HepG2 (cell line): ENCODE results near the gene NARF. TPM values are rescaled to one million over a fixed set of nuclear protein-coding genes. Genes with fewer than 3 reads are reported as not detected.

Experiments used
- AKAP8 ChIP-seq: sonication (generic); formaldehyde crosslinking; IDR thresholded peaks from 2 replicates; pipeline ENCODE4 v1.5.1; 2020; ENCODE audit warnings: mild to moderate bottlenecking, missing genetic modification reagents
- DMAP1 ChIP-seq: IDR thresholded peaks from 2 replicates; pipeline ENCODE4 v1.6.1; 2016
- FIP1L1 ChIP-seq: fragments of 200-400 bp; formaldehyde crosslinking; IDR thresholded peaks from 2 replicates; pipeline ENCODE4 v1.6.1; 2018; ENCODE audit warnings: low read depth, mild to moderate bottlenecking, low read length, moderate library complexity, borderline replicate concordance; ENCODE audit not compliant: insufficient read depth
- HCFC1 ChIP-seq: fragments of 150-350 bp; IDR thresholded peaks from 2 replicates; pipeline ENCODE4 v1.6.1; 2014; ENCODE audit warnings: low read depth, low read length
- HMGA1 ChIP-seq: sonication (generic); formaldehyde crosslinking; conservative IDR thresholded peaks from 2 replicates; pipeline ENCODE4 v1.4.0; 2020; ENCODE audit warnings: missing genetic modification reagents
- KLF9 ChIP-seq: IDR thresholded peaks from 2 replicates; pipeline ENCODE4 v1.6.1; 2016; ENCODE audit warnings: low read depth
- MIER3 ChIP-seq: IDR thresholded peaks from 2 replicates; pipeline ENCODE4 v1.6.1; 2016; ENCODE audit warnings: missing compliant biosample characterization, borderline replicate concordance
- MTF2 ChIP-seq: sonication (generic); formaldehyde crosslinking; IDR thresholded peaks from 2 replicates; pipeline ENCODE4 v1.5.0; 2020; ENCODE audit warnings: missing genetic modification reagents, borderline replicate concordance
- NCOA5 ChIP-seq: sonication (generic); formaldehyde crosslinking; IDR thresholded peaks from 2 replicates; pipeline ENCODE4 v1.4.0; 2020; ENCODE audit warnings: missing genetic modification reagents
- SALL1 ChIP-seq: sonication (generic); formaldehyde crosslinking; IDR thresholded peaks from 2 replicates; pipeline ENCODE4 v1.8.0; 2022; ENCODE audit warnings: mild to moderate bottlenecking, missing genetic modification reagents
- SMYD3 ChIP-seq: sonication (generic); formaldehyde crosslinking; IDR thresholded peaks from 2 replicates; pipeline ENCODE4 v1.8.1; 2023; ENCODE audit warnings: mild to moderate bottlenecking, missing genetic modification reagents
- SP5 ChIP-seq: IDR thresholded peaks from 2 replicates; pipeline ENCODE4 v1.6.1; 2016; ENCODE audit warnings: low read depth, borderline replicate concordance
- SYNCRIP ChIP-seq: fragments of 200-400 bp; formaldehyde crosslinking; IDR thresholded peaks from 2 replicates; pipeline ENCODE4 v1.6.1; 2018; ENCODE audit warnings: mild to moderate bottlenecking, low read depth, low read length; ENCODE audit not compliant: insufficient read depth
- TBX3 ChIP-seq: fragments of 450-650 bp; IDR thresholded peaks from 2 replicates; pipeline ENCODE4 v1.6.1; 2017; ENCODE audit warnings: antibody characterized with exemption, mild to moderate bottlenecking, inconsistent platforms, borderline replicate concordance
- ZFAT ChIP-seq: sonication (generic); formaldehyde crosslinking; conservative IDR thresholded peaks from 2 replicates; pipeline ENCODE4 v1.8.1; 2023; ENCODE audit warnings: missing genetic modification reagents, inconsistent platforms
- ZNF136 ChIP-seq: sonication (generic); formaldehyde crosslinking; IDR thresholded peaks from 2 replicates; pipeline ENCODE4 v1.8.1; 2022; ENCODE audit warnings: low read depth, mild to moderate bottlenecking, moderate library complexity, missing genetic modification reagents
- ZNF143 ChIP-seq: sonication (generic); formaldehyde crosslinking; IDR thresholded peaks from 2 replicates; pipeline ENCODE4 v1.4.0; 2020; ENCODE audit warnings: missing genetic modification reagents
- ZNF30 ChIP-seq: sonication (generic); formaldehyde crosslinking; IDR thresholded peaks from 2 replicates; pipeline ENCODE4 v1.5.0; 2020; ENCODE audit warnings: mild to moderate bottlenecking, missing genetic modification reagents
- ZNF530 ChIP-seq: sonication (generic); formaldehyde crosslinking; IDR thresholded peaks from 2 replicates; pipeline ENCODE4 v1.5.0; 2020; ENCODE audit warnings: low read depth, mild to moderate bottlenecking, missing genetic modification reagents
- ZNF614 ChIP-seq: IDR thresholded peaks from 2 replicates; pipeline ENCODE4 v1.6.1; 2018; ENCODE audit warnings: missing biosample characterization, missing genetic modification reagents, inconsistent platforms, borderline replicate concordance
- ZNF639 ChIP-seq: conservative IDR thresholded peaks from 2 replicates; pipeline ENCODE4 v1.6.1; 2018; ENCODE audit warnings: missing genetic modification reagents
- ZNF839 ChIP-seq: sonication (generic); formaldehyde crosslinking; IDR thresholded peaks from 2 replicates; pipeline ENCODE4 v1.4.0; 2020; ENCODE audit warnings: missing genetic modification reagents, mild to moderate bottlenecking, borderline replicate concordance
- ZNF891 ChIP-seq: sonication (generic); formaldehyde crosslinking; IDR thresholded peaks from 2 replicates; pipeline ENCODE4 v1.5.0; 2020; ENCODE audit warnings: mild to moderate bottlenecking, missing genetic modification reagents
- polyA plus RNA-seq, 8 experiments: library from polyadenylated mRNA; depleted of rRNA in 3 of 8; stranded (reverse) in 7 of 8; unstranded in 1 of 8; fragments of >200 nt; fragmentation: Illumina TruSeq in 4 of 8; extraction: Trizol in 4 of 8; gene quantifications; 2 replicates each; pipeline versions ENCODE4 v1.2.1 to v1.2.3, GENCODE V29; 2011 to 2016; ENCODE audit warnings: low read depth in 4 of 8, missing spikeins in 1 of 8, mixed read lengths in 1 of 8; ENCODE audit not compliant: insufficient read depth in 1 of 8
- total RNA-seq, 5 experiments: library from RNA; depleted of rRNA; stranded (reverse); fragments of >200 nt; fragmentation: Illumina TruSeq; extraction: Trizol; gene quantifications; 2 replicates each; pipeline ENCODE4 v1.2.3, GENCODE V29; 2016; ENCODE audit warnings: low read depth in 1 of 5
- TF ChIP-seq, protein P1 (sequence below): sonication (generic); formaldehyde crosslinking; IDR thresholded peaks from 2 replicates; pipeline ENCODE4 v1.4.0; 2020; ENCODE audit warnings: mild to moderate bottlenecking, missing genetic modification reagents
- TF ChIP-seq, protein P2 (sequence below): IDR thresholded peaks from 2 replicates; pipeline ENCODE4 v1.6.1; 2016; ENCODE audit warnings: low read depth, missing genetic modification reagents, missing compliant biosample characterization

NARF gene
- total and polyA plus RNA-seq, 2 of the 13 experiments (the other 11 are each of a cell fraction or from before 2014, with no cell fraction given), result 61.1 to 144 TPM

GRCh38 chr17:82412535-82413520 lies 45.7 kb upstream of the NARF start (continued):
- TF ChIP-seq, protein P1, sequence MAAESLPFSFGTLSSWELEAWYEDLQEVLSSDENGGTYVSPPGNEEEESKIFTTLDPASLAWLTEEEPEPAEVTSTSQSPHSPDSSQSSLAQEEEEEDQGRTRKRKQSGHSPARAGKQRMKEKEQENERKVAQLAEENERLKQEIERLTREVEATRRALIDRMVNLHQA (CRISPR knock-in tag), result no peak
- TF ChIP-seq TBX3 (no peak), FIP1L1 (no peak), ZNF639 (CRISPR knock-in tag) (no peak), SYNCRIP (no peak), ZNF614 (peak; percentile 44; the same call in 1 of the 2 replicates), NCOA5 (CRISPR knock-in tag) (no peak), DMAP1 (CRISPR knock-in tag) (no peak), AKAP8 (CRISPR knock-in tag) (no peak), SP5 (CRISPR knock-in tag) (no peak; the same call in 1 of the 2 replicates), ZNF136 (CRISPR knock-in tag) (no peak), MTF2 (no peak), SMYD3 (no peak), ZNF530 (CRISPR knock-in tag) (no peak), SALL1 (peak; percentile 86), HCFC1 (no peak), ZNF30 (CRISPR knock-in tag) (no peak), ZNF891 (CRISPR knock-in tag) (no peak), KLF9 (CRISPR knock-in tag) (no peak), ZNF143 (CRISPR knock-in tag) (no peak), ZNF839 (CRISPR knock-in tag) (no peak), ZFAT (no peak), HMGA1 (CRISPR knock-in tag) (no peak), MIER3 (CRISPR knock-in tag) (no peak)
- TF ChIP-seq, protein P2, sequence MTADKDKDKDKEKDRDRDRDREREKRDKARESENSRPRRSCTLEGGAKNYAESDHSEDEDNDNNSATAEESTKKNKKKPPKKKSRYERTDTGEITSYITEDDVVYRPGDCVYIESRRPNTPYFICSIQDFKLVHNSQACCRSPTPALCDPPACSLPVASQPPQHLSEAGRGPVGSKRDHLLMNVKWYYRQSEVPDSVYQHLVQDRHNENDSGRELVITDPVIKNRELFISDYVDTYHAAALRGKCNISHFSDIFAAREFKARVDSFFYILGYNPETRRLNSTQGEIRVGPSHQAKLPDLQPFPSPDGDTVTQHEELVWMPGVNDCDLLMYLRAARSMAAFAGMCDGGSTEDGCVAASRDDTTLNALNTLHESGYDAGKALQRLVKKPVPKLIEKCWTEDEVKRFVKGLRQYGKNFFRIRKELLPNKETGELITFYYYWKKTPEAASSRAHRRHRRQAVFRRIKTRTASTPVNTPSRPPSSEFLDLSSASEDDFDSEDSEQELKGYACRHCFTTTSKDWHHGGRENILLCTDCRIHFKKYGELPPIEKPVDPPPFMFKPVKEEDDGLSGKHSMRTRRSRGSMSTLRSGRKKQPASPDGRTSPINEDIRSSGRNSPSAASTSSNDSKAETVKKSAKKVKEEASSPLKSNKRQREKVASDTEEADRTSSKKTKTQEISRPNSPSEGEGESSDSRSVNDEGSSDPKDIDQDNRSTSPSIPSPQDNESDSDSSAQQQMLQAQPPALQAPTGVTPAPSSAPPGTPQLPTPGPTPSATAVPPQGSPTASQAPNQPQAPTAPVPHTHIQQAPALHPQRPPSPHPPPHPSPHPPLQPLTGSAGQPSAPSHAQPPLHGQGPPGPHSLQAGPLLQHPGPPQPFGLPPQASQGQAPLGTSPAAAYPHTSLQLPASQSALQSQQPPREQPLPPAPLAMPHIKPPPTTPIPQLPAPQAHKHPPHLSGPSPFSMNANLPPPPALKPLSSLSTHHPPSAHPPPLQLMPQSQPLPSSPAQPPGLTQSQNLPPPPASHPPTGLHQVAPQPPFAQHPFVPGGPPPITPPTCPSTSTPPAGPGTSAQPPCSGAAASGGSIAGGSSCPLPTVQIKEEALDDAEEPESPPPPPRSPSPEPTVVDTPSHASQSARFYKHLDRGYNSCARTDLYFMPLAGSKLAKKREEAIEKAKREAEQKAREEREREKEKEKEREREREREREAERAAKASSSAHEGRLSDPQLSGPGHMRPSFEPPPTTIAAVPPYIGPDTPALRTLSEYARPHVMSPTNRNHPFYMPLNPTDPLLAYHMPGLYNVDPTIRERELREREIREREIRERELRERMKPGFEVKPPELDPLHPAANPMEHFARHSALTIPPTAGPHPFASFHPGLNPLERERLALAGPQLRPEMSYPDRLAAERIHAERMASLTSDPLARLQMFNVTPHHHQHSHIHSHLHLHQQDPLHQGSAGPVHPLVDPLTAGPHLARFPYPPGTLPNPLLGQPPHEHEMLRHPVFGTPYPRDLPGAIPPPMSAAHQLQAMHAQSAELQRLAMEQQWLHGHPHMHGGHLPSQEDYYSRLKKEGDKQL (CRISPR knock-in tag), result no peak
